Astrocyte (in vitro differentiated cells and primary cell): ENCODE results near the gene PTPRT.

ENCODE experiments used
- CTCF ChIP-seq: IDR thresholded peaks from 2 replicates; pipeline ENCODE4 v1.5.1; 2011; ENCODE audit warnings: low read depth, mild to moderate bottlenecking, inconsistent platforms, low read length, moderate library complexity; ENCODE audit not compliant: insufficient read depth
- EZH2 ChIP-seq: IDR thresholded peaks from 2 replicates; pipeline ENCODE4 v1.6.1; 2012; ENCODE audit warnings: mild to moderate bottlenecking, low read length, inconsistent platforms; ENCODE audit not compliant: insufficient read depth

GRCh38 chr20:42027746-42028268 lies 1161.9 kb downstream of the PTPRT start:
- TF ChIP-seq CTCF (no peak), EZH2 (no peak)
